ENCODE data around the gene FKBP4.

GRCh38 chr12:2775431-2775830, 19.3 kb upstream of the FKBP4 start:
- TF ChIP-seq CTCF (IDR thresholded peaks at IDR 0.05) (no peak), EZH2 (IDR thresholded peaks at IDR 0.05) (no peak)
